IPS-18c (cell line): ENCODE measurements around the gene TTLL11.
"Not testable (repeated sequence)": the region's sequence is repeated elsewhere in the genome, so short reads cannot be mapped to it uniquely, and the experiment has no call there.

Experiments used
- H3K4me3 ChIP-seq: 2 replicates; pipeline ENCODE4 v1.7.0; 2013; ENCODE audit warnings: low read depth, mild to moderate bottlenecking, low read length, moderate library complexity; ENCODE audit not compliant: insufficient read depth
- H3K9me3 ChIP-seq: one replicate; pipeline ENCODE4 v1.6.1; 2013; ENCODE audit warnings: mild to moderate bottlenecking, low read length, moderate library complexity; ENCODE audit not compliant: control insufficient read depth, insufficient read depth

TTLL11 gene

DNA sequence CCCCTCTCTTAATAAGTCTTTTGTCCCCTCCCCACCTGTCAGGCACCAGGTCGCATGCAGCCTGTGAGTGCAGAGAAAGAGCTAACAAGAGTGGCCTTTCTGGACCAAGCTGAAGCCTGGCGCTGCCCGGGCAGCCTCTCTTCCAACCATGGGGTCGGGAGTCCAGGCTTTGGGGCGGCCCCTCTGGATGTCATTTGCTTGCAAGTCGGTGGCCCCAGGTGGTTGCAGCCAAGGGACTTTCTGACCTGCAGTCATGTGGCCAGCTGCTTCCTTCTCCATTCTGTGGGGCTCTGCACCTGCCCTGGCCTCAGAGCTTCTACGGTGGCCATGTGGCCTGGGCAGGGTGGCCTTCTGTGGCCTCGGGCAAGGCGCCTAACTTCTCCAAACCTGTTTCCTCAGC, 282.0 kb downstream of the TTLL11 start:
- no peaks in the 10 kb centered on the region for H3K9me3 ChIP-seq
- H3K4me3 ChIP-seq: no peak overlapping the region

DNA sequence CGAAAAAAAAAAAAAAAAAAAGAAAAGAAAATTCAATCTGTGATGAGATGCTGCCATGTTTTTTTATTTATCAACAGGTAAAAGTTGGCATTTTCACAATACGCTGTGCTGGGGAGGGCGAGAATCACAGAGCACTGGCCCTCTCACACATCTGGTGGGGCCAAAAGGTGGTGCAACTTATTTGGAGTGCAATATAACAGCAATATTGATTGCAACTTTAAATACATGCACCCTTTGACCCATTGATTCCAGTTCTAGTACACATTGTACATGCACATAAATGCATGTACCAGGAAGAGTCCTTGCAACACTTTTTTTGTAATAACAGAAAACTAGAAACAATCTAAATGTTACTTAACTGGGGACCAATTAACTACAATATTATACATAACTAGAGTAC, 282.6 kb downstream of the TTLL11 start:
- Histone ChIP-seq H3K4me3 (no peak overlapping the region), H3K9me3 (no peaks in the 10 kb centered on the region)

DNA sequence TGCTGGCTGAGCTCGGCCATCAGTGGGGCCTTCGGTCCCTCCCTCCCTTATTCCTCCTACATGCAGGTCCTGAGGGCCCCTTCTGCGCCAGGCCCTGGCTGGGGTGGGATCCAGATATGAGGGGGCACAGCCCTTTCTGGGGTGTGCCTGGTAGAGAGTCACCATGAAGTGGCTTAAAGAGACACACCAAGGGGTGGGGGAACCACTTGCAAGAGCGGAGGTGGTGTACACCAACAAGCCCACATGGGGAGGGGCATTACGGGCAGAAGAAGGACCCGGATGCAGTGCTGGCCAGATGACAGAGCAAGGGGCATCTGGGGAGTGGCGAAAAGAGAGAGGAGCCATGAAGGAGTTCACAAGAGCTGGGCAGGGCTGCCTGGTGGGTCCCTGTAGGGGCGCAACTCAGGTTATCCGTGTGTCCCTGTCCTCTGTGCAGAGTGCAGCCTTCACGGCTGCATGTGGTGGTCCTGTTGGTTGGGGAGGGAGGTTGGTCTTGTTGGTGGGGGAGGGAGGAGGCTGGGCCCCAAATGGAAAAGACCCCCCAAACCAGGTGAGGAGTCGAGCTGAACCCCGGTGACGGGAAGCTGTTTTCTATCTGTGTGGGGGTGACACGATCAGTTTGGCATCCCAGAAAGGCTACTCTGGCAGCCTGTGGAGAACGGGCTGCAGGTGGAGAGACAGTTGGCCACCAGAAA, 283.6 kb downstream of the TTLL11 start:
- Histone ChIP-seq H3K4me3 (no peak overlapping the region), H3K9me3 (no peaks in the 10 kb centered on the region)

DNA sequence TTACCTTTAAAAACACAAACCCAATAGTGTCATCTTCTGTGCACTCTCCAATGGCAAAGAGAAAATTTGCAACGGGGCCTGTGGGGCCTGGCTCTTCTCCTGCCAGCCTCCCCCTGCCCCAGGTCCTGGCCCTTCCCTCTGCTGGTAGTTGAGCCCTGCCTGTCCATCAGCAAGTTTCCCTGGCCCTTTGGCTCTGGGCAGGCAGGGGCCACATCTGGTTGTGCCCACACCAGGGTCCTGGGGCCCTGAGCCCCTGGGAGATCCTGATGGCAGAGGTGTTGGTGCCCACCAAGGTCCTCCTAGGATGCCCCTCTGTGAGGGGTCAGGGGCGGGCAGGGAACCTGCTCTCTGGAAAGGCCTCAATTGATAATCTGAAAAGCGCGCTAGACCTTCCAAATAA, 284.3 kb downstream of the TTLL11 start:
- Histone ChIP-seq H3K4me3 (no peak overlapping the region), H3K9me3 (no peaks in the 10 kb centered on the region)

DNA sequence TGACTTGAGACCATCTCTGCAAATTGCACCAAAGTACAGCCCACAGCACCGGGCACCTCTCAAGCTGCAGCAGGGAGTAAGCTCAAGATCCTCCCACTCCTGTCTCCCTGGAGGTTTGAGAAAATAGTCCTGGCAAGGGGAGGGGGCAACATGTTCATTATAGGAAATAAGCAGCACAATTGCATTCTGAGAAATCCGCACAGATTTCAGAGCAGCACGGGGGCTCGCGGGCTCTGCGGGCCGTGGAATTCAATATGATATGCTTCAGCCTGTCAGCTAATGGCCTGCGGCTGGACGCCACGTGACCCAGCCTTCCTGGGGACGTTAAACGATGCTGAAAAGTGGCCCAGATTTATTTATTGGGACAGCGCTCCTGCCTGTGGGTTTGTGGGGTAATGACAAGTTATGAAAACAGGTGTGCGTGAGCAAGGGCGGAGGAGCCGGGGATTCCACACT, 285.3 kb downstream of the TTLL11 start:
- H3K9me3 ChIP-seq: no peaks in the 10 kb centered on the region
- no peak overlapping the region for H3K4me3 ChIP-seq

DNA sequence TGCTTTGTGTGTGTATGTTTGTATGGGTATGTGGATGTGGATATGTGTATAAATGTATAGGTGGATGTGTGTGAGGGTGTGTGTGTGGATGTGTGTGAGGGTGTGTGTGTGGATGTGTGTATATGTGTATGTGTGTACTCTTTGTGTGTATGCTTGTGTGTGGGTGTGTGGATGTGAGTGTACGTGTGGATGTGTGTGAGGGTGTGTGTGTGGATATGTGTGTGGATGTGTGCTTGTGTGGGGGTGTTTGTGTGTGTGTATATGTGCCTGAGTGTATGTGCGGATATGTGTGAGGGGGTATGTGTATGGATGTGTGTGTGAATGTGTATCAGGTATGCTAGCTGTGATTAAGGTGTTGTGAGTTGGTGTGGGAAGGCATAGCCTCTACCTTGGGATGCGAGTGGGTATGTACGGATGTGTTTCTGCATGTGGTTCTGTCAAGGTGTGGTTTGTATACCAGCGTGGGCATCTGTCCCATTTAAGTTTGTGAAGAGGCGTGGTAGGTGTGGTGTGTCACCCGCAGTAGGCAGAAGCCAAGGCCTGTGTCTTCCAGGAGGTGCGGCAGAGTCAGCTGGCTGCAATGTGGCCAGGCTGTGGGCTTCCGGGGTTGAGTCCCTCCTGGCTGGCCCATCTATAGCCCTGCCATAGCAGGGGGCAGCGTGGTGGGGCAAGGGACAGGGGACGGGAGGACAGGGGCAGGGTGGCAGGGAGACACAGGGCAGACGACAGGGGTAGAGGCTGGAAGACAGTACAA, 285.9 kb downstream of the TTLL11 start:
- Histone ChIP-seq H3K9me3 (no peaks in the 10 kb centered on the region), H3K4me3 (no peak overlapping the region)

DNA sequence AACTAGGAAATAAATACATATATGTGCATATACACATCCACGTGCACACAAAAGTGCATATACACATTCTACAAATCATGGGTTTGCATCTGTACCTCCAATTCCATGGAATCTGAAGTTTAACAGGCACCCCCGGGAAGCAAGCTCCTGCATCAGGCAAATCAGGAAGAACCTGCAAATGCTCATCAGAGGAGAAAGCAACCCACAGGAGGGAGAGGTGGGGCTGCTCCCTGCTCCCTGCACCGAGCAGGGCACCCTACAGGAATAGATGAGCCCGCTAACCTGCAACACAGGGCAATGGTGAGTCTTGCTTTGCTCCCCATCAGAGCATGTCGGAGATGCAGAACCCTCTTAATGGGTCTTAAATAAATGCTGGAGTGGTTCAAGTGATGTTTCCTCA, 290.4 kb downstream of the TTLL11 start:
- Histone ChIP-seq H3K9me3 (no peaks in the 10 kb centered on the region), H3K4me3 (no peak overlapping the region)

DNA sequence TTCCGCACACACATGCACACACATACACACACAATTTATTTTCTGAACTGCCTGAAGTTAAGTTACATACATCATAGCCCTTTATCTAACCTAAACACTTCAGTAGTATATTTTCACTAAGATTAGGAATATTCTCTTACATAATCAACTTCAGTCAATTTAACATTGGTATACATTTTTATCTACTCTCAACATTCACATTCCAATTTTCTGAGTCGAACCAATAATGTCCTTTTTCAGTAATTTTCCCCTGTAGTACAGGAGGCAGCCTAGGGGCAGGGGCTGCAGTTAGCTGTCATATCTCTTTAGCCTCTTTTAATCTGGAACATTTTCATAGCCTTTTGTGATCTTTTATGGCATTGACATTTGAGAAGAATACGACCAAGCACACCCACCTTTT, 291.5 kb downstream of the TTLL11 start:
- no peak overlapping the region for H3K4me3 ChIP-seq
- H3K9me3 ChIP-seq: no peaks in the 10 kb centered on the region

DNA sequence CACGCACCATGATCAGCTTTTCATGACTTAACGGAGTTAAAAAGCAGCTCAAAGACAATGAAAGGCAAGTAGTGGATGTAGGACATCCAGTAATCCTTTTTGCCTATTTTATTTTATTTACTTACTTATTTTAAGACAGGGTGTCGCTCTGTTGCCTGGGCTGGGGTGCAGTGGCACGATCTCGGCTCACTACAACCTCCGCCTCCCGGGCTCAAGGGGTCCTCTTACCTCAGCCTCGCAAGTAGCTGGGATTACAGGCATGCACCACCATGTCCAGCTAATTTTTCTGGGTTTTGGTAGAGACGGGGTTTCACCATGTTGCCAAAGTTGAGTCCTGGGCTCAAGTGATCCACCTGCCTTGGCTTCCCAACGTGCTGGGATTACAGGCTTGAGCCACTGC, 292.7 kb downstream of the TTLL11 start:
- Histone ChIP-seq H3K4me3 (no peak overlapping the region), H3K9me3 (no peaks in the 10 kb centered on the region)

DNA sequence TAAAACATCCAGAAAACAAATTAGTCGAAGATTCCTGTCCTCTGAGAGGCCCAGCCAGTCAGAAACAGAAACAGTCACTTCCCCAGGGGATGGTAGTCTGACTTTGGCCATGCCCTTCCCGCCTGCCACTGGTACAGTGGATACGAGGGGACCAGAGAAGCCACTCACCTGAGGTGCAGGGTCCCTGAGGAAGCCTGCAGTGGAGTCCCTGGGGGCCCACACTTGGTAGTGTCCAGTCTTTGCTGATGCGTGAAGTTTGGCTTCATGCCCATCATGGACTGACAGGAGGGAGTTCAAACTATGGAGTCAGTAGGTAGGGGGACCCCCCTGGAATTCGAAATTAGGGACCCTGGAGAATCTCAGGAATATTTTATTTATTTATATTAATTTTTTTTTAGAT, 294.2 kb downstream of the TTLL11 start:
- H3K9me3 ChIP-seq: no peaks in the 10 kb centered on the region
- H3K4me3 ChIP-seq: no peak overlapping the region

DNA sequence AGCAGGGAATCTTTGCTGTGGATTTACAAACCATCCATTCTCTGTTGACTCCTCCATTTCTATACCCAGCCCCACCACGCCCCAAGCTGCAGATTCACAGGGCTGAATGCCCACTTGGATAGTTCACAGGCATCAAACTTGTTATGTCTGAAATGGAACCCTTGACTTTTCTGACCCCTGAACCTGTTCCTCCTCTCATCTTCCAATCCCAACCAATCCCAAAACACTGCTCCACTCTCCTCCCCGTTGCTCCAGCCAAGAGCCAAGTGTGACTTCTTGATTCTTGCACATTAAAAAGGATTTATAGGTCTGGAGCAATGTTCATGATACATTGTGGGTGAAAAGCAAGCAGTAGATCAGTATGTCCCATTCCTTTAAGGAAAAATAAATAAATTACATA, 296.0 kb downstream of the TTLL11 start:
- Histone ChIP-seq H3K4me3 (no peak overlapping the region), H3K9me3 (no peaks in the 10 kb centered on the region)

DNA sequence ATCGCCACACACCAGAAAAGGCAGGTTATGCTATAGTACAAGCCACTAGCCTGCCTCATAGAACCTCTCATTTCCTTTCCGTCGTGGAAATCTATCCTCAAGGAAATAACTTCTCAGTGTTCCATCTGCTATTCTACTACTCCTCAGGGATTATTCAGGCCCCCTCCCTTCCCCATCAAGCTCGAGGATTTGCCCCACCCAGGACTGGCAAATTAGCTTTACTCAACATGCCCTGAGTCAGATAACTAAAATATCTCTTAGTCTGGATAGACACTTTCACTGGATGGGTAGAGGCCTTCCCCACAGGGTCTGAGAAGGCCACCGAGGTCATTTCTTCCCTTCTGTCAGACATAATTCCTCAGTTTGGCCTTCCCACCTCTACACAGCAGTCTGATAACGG, 298.8 kb downstream of the TTLL11 start:
- not testable (repeated sequence) for H3K9me3 ChIP-seq

DNA sequence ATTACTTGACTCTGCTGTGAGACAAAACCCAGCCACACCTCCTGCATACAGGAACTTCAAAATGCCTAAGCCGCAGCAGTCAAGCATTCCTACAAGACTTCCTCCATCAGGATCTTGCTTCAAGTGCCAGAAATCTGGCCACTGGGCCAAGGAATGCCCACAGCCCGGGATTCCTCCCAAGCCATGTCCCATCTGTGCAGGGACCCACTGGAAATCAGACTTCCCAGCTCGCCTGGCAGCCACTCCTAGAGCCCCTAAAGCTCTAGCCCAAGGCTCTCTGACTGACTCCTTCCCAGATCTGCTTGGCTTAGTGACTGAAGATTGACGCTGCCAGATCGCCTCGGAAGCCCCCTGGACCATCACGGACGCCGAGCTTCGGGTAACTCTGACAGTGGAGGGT, 300.6 kb downstream of the TTLL11 start:
- not testable (repeated sequence) for H3K4me3 ChIP-seq, H3K9me3 ChIP-seq

More for the DNA sequence above, 298.8 kb downstream of the TTLL11 start:
- H3K4me3 ChIP-seq: not testable (repeated sequence)

DNA sequence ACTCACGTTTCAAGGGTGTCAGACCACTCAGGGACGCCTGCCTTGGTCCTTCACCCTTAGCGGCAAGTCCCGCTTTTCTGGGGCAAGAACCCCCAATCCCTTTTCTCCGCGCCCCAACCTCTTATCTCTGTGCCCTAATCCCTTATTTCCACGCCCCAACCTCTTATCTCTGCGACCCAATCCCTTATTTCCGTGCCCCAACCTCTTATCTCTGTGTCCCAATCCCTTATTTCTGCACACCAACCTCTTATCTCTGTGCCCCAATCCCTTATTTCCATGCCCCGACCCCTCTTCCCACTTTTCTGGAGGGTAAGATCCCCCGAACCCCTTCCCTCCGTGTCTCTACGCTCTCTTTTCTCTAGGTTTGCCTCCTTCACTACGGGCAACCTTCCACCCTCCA, 302.3 kb downstream of the TTLL11 start:
- Histone ChIP-seq H3K4me3 (no peak overlapping the region), H3K9me3 (no peaks in the 10 kb centered on the region)

DNA sequence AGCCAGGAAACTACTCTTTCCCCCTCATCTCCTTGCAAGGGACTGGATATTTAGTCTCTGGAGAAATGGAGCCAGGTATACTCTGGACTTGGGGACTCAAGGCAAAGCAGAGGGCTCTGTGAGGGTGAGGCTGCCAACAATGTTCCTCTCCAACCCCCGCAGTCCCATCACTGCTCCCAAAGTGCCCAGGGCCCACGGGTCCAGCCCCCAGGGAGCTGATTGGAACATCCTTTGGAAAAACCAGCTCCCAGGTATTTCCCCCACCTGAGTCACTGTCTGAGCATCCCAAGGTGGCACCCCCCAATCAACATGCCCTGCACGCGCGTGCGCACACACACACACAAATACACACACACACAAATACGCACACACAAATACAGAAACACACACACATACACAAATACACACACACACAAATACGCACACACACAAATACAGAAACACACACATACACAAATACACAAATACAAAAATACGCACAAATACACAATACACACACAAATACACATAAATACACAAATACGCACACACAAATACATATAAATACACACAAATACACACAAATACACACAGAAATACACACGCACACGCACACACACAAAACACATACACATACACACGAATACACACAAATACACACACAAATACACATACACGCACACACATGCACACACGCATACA, 304.3 kb downstream of the TTLL11 start:
- no peak overlapping the region for H3K4me3 ChIP-seq
- no peaks in the 10 kb centered on the region for H3K9me3 ChIP-seq

DNA sequence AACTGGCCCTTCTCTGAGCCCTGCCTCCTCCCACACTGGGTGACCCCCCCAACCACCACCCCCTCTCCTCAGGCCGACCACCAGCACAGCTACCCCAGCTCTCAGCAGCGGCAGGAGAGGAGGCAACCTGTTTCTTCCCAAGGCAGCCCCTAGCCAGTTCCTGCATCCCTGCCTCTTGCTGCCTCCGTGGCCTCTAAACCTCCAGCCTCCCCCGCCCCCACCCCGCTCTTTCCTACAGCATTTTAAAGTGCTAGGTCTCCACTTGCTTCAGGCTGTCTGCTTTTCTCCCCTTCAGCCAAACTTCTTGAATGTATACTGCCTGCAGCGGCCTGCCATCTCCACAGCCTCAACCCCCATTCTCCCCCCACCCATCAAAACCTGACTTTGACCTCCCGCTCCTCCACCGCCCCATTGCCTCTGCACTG, 306.1 kb downstream of the TTLL11 start:
- no peaks in the 10 kb centered on the region for H3K9me3 ChIP-seq
- no peak overlapping the region for H3K4me3 ChIP-seq

DNA sequence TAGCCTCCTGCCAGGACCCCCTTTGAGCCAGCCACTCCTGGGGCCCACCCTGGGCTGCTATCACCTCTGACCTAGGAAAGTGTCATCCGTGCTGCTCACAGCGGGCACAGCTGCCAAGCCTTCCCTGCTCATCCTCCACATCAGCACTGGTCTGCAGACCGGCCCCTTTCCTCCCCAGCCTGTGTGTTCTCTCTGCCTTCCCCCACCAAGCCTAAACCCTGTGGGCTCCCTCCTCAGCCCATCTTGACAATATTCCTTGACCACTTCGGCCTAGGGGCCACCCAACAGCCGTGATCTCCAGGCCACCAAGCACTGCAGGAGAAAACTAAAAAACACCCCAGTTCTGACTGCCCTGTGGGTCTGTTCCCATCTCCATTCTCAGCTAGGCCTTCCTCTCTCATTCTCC, 306.6 kb downstream of the TTLL11 start:
- H3K9me3 ChIP-seq: no peaks in the 10 kb centered on the region
- H3K4me3 ChIP-seq: no peak overlapping the region
